ENCODE measurements around the gene GUCY1A1. TPM values are rescaled to one million over a fixed set of nuclear protein-coding genes. Genes with fewer than 3 reads are reported as not detected.
"Not testable (repeated sequence)": the region's sequence is repeated elsewhere in the genome, so short reads cannot be mapped to it uniquely, and the experiment has no call there.

Gene GUCY1A1
- total and polyA plus RNA-seq, 10 donors: 2.0 to 44.9 (median 23.1) TPM

GRCh38 chr4:155639704-155640523 lies 26.7 kb upstream of the GUCY1A1 start:
- H3K27ac ChIP-seq: peak overlapping the region in 7 of 8 donors; percentile 2 to 67 (median 40)

DNA sequence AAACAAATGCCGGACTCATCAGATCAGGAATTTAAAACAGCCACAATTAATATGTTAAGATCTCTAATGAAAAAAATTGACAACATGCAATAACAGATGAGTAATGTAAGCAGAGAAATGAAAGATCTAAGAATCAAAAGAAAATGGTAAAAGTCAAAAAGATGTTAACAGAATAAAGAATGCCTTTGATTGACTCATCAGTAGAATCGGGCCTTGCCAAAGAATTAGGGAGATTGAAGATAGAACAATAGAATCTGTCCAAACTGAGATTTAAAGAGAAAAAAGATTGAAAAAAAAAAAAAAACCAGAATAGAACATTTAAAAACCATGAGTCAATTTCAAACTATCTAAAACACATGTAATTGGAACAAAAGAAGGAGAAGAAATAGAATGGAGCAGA lies 25.9 kb upstream of the GUCY1A1 start:
- no peak overlapping the region for H3K4me3 ChIP-seq
- H3K27me3 ChIP-seq (replicated peaks in 1 of 7): no peaks in the 10 kb centered on the region
- H3K27ac ChIP-seq: peak overlapping the region in 2 of 8 donors; percentile 6 to 67
- no peak for DNase-seq
- 78 to 87% (median 86%) methylated on average over 2 of the region's 2 CpGs for WGBS, 5 donors
- intact Hi-C loops (cut with DNase I; ENCODE audit: low total_unique reads): no loop called here
- H3K4me1 ChIP-seq: peaks cover 0 to 21% (median 8%) of the 10 kb centered on the region in 6 donors
- no peak for TF ChIP-seq CTCF (IDR thresholded peaks at IDR 0.05 in 8 of 11, conservative IDR thresholded peaks at IDR 0.05 in 3 of 11)
- H3K36me3 ChIP-seq: no peaks in the 10 kb centered on the region
- H3K9me3 ChIP-seq: no peaks in the 10 kb centered on the region

More at GRCh38 chr4:155639704-155640523, 26.7 kb upstream of the GUCY1A1 start:
- no peak for DNase-seq
- peaks cover 0 to 21% (median 8%) of the 10 kb centered on the region in 6 donors for H3K4me1 ChIP-seq
- no peaks in the 10 kb centered on the region for H3K9me3 ChIP-seq
- TF ChIP-seq POLR2A (IDR thresholded peaks at IDR 0.05): no peak
- no peak for TF ChIP-seq CTCF (IDR thresholded peaks at IDR 0.05 in 8 of 11, conservative IDR thresholded peaks at IDR 0.05 in 3 of 11)
- no peak for TF ChIP-seq POLR2AphosphoS5 (IDR thresholded peaks at IDR 0.05)
- no peaks in the 10 kb centered on the region for H3K36me3 ChIP-seq
- no peaks in the 10 kb centered on the region for H3K27me3 ChIP-seq (replicated peaks in 1 of 7)
- no peak overlapping the region for H3K4me3 ChIP-seq
- 22 to 45% (median 42%) methylated on average over 3 of the region's 3 CpGs for WGBS, 5 donors
- intact Hi-C loops (cut with DNase I; ENCODE audit: low total_unique reads): no loop called here

DNA sequence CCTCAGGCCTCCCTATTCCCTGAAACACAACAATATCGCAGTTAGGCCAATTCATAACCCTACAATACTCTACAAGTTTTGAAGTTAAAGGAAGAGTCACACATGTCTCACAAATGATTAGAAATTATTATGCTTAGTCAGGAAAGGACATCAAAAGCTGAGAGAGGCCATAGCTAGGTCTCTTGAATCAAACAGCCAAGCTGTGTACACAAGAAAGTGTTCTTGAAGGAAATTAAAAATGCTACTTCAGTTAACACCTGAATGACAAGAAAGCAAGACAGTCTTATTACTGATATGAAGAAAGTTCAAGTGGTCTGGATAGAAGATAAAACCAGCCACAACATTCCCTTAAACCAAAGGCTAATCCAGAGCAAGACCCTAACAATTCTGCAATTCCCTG lies 23.6 kb upstream of the GUCY1A1 start:
- no peaks in the 10 kb centered on the region for H3K36me3 ChIP-seq
- DNase-seq: no peak
- intact Hi-C loops (cut with DNase I; ENCODE audit: low total_unique reads): no loop called here
- H3K4me3 ChIP-seq: no peak overlapping the region
- TF ChIP-seq POLR2AphosphoS5 (IDR thresholded peaks at IDR 0.05) (no peak), CTCF (IDR thresholded peaks at IDR 0.05 in 8 of 11, conservative IDR thresholded peaks at IDR 0.05 in 3 of 11) (no peak), POLR2A (IDR thresholded peaks at IDR 0.05) (no peak)
- H3K27ac ChIP-seq: no peak overlapping the region
- 89 to 97% (median 93%) methylated on average over 1 of the region's 1 CpG for WGBS, 5 donors
- H3K9me3 ChIP-seq: no peaks in the 10 kb centered on the region
- no peaks in the 10 kb centered on the region for H3K27me3 ChIP-seq (replicated peaks in 1 of 7)
- peaks cover 0 to 20% (median 8%) of the 10 kb centered on the region in 6 donors for H3K4me1 ChIP-seq

- no peaks in the 10 kb centered on the region for H3K27me3 ChIP-seq (replicated peaks in 1 of 7)
- H3K4me1 ChIP-seq: no peaks in the 10 kb centered on the region
- no peak for DNase-seq
- H3K36me3 ChIP-seq: no peaks in the 10 kb centered on the region
- no peaks in the 10 kb centered on the region for H3K9me3 ChIP-seq
- TF ChIP-seq CTCF (IDR thresholded peaks at IDR 0.05 in 8 of 11, conservative IDR thresholded peaks at IDR 0.05 in 3 of 11) (no peak), POLR2AphosphoS5 (IDR thresholded peaks at IDR 0.05) (no peak), POLR2A (IDR thresholded peaks at IDR 0.05) (no peak)
- 82 to 93% (median 86%) methylated on average over 2 of the region's 2 CpGs for WGBS, 5 donors
- H3K4me3 ChIP-seq: no peak overlapping the region
- intact Hi-C loops (cut with DNase I; ENCODE audit: low total_unique reads): no loop called here
- H3K27ac ChIP-seq: no peak overlapping the region
These were observed 20.6 kb upstream of the GUCY1A1 start for GRCh38 chr4:155646001-155646400.

- H3K4me1 ChIP-seq; intact Hi-C loops (cut with DNase I; ENCODE audit: low total_unique reads); H3K36me3 ChIP-seq; DNase-seq; H3K4me3 ChIP-seq; H3K9me3 ChIP-seq; H3K27ac ChIP-seq; H3K27me3 ChIP-seq (replicated peaks in 1 of 7): not testable (repeated sequence)
- WGBS, 5 donors: 72 to 90% (median 83%) methylated on average over 4 of the region's 4 CpGs
These were observed 15.9 kb upstream of the GUCY1A1 start for GRCh38 chr4:155650785-155651184.

Data from spleen (tissue), 11 donors.